ENCODE results near the gene SLC23A2. TPM values are rescaled to one million over a fixed set of nuclear protein-coding genes. Genes with fewer than 3 reads are reported as not detected.
"Not testable (repeated sequence)": the region's sequence is repeated elsewhere in the genome, so short reads cannot be mapped to it uniquely, and the experiment has no call there.

The SLC23A2 gene
- total RNA-seq, 2 experiments from 2014 or later: 18.6 to 20.3 TPM

- ATAC-seq (ENCODE audit: low read depth): no peak
- POLR2A ChIA-PET: no interaction called here
- H3K27me3 Mint-ChIP-seq: no peaks in the 10 kb centered on the region
- H3K4me1 Mint-ChIP-seq: peaks cover 11% of the 10 kb centered on the region
- H3K9me3 Mint-ChIP-seq: no peaks in the 10 kb centered on the region
- H3K27ac Mint-ChIP-seq: peak overlapping the region; percentile 15
- DNase-seq: no peak
- H3K4me3 Mint-ChIP-seq: no peak overlapping the region
- H3K36me3 Mint-ChIP-seq: peaks cover 26% of the 10 kb centered on the region
These were observed 71.5 kb downstream of the SLC23A2 start for GRCh38 chr20:4929686-4930397.

- no peaks in the 10 kb centered on the region for H3K9me3 Mint-ChIP-seq
- no peak for DNase-seq
- no peak overlapping the region for H3K27ac Mint-ChIP-seq
- ATAC-seq (ENCODE audit: low read depth): no peak
- no peak overlapping the region for H3K4me3 Mint-ChIP-seq
- no peaks in the 10 kb centered on the region for H3K27me3 Mint-ChIP-seq
- POLR2A ChIA-PET: no interaction called here
- peaks cover 11% of the 10 kb centered on the region for H3K4me1 Mint-ChIP-seq
- H3K36me3 Mint-ChIP-seq: peaks cover 24% of the 10 kb centered on the region
These were observed 74.7 kb downstream of the SLC23A2 start for GRCh38 chr20:4926531-4927156.

- no peak for ATAC-seq (ENCODE audit: low read depth)
- Mint-ChIP-seq H3K27ac (no peak overlapping the region), H3K36me3 (peaks cover 20% of the 10 kb centered on the region), H3K4me3 (no peak overlapping the region), H3K4me1 (peaks cover 11% of the 10 kb centered on the region), H3K27me3 (no peaks in the 10 kb centered on the region), H3K9me3 (no peaks in the 10 kb centered on the region)
- POLR2A ChIA-PET: no interaction called here
- DNase-seq: no peak
These were observed 75.3 kb downstream of the SLC23A2 start for GRCh38 chr20:4925842-4926530.

GRCh38 chr20:4924446-4924845 lies 76.9 kb downstream of the SLC23A2 start:
- Mint-ChIP-seq H3K27me3 (no peaks in the 10 kb centered on the region), H3K4me1 (peaks cover 12% of the 10 kb centered on the region), H3K4me3 (no peak overlapping the region), H3K36me3 (peaks cover 15% of the 10 kb centered on the region), H3K9me3 (no peaks in the 10 kb centered on the region), H3K27ac (no peak overlapping the region)
- DNase-seq (no peak), ATAC-seq (ENCODE audit: low read depth) (no peak)
- POLR2A ChIA-PET: no interaction called here

DNA sequence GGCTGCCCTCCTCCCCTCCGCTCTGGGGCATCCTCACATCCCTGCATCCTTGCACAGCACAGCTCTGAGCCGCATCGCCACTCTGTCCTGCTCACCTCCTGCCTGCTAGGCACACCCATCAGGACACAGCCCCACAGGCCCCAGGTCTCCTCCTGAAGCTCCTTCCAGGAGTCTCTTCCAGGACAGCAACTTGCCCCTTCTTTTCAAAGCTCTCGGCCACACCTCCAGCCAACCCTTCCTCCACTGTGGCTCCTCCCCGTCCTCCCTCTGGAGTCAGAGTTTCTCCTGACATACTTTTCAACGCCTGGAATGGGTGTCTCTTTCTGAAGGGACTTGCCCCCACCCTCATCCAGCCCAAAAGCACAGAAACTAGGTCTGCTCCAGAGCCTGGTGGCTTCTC lies 77.3 kb downstream of the SLC23A2 start:
- no peak overlapping the region for H3K4me3 Mint-ChIP-seq
- ATAC-seq (ENCODE audit: low read depth) (no peak), DNase-seq (no peak)
- H3K27ac Mint-ChIP-seq: no peak overlapping the region
- peaks cover 12% of the 10 kb centered on the region for H3K4me1 Mint-ChIP-seq
- H3K36me3 Mint-ChIP-seq: peaks cover 15% of the 10 kb centered on the region
- POLR2A ChIA-PET: no interaction called here
- no peaks in the 10 kb centered on the region for H3K27me3 Mint-ChIP-seq
- H3K9me3 Mint-ChIP-seq: no peaks in the 10 kb centered on the region

- Mint-ChIP-seq H3K27me3 (no peaks in the 10 kb centered on the region), H3K27ac (peak overlapping the region; percentile 31), H3K36me3 (peaks cover 10% of the 10 kb centered on the region), H3K4me1 (peaks cover 9% of the 10 kb centered on the region), H3K4me3 (no peak overlapping the region), H3K9me3 (no peaks in the 10 kb centered on the region)
- DNase-seq (no peak), ATAC-seq (ENCODE audit: low read depth) (no peak)
- POLR2A ChIA-PET: no interaction called here
These were observed 79.1 kb downstream of the SLC23A2 start for GRCh38 chr20:4922186-4922585.

GRCh38 chr20:4921271-4921670 lies 80.0 kb downstream of the SLC23A2 start:
- DNase-seq; H3K27me3 Mint-ChIP-seq; POLR2A ChIA-PET; H3K36me3 Mint-ChIP-seq; H3K4me1 Mint-ChIP-seq; H3K4me3 Mint-ChIP-seq; H3K9me3 Mint-ChIP-seq; H3K27ac Mint-ChIP-seq; ATAC-seq (ENCODE audit: low read depth): not testable (repeated sequence)

DNA sequence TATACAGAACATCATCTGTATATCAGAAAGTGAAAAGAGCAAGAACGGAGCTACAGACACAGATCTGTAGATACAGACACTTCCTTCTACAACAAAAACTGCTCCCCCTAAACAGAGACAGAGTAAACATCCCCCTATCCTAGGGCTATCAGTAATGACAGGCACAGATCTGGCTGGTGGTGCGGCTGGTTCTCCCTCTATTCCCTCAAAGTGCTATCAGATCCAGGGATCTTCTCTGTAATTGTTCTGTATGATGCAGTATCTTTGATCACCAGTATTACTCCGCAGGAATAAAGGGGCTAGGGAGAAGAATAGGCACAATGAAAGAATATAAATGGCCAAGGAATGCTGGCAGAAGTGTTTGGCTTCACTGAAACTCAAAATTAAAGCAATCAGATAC lies 80.7 kb downstream of the SLC23A2 start:
- H3K4me1 Mint-ChIP-seq: peaks cover 3% of the 10 kb centered on the region
- no peak for ATAC-seq (ENCODE audit: low read depth)
- DNase-seq: no peak
- no peaks in the 10 kb centered on the region for H3K9me3 Mint-ChIP-seq
- no peak overlapping the region for H3K27ac Mint-ChIP-seq
- H3K4me3 Mint-ChIP-seq: no peak overlapping the region
- POLR2A ChIA-PET: no interaction called here
- H3K27me3 Mint-ChIP-seq: no peaks in the 10 kb centered on the region
- H3K36me3 Mint-ChIP-seq: peaks cover 5% of the 10 kb centered on the region

GRCh38 chr20:4920131-4920530 lies 81.2 kb downstream of the SLC23A2 start:
- peaks cover 3% of the 10 kb centered on the region for H3K4me1 Mint-ChIP-seq
- no peaks in the 10 kb centered on the region for H3K9me3 Mint-ChIP-seq
- no peaks in the 10 kb centered on the region for H3K27me3 Mint-ChIP-seq
- H3K27ac Mint-ChIP-seq: no peak overlapping the region
- ATAC-seq (ENCODE audit: low read depth): no peak
- no peak for DNase-seq
- POLR2A ChIA-PET: no interaction called here
- no peak overlapping the region for H3K4me3 Mint-ChIP-seq
- peaks cover under 1% of the 10 kb centered on the region for H3K36me3 Mint-ChIP-seq

DNA sequence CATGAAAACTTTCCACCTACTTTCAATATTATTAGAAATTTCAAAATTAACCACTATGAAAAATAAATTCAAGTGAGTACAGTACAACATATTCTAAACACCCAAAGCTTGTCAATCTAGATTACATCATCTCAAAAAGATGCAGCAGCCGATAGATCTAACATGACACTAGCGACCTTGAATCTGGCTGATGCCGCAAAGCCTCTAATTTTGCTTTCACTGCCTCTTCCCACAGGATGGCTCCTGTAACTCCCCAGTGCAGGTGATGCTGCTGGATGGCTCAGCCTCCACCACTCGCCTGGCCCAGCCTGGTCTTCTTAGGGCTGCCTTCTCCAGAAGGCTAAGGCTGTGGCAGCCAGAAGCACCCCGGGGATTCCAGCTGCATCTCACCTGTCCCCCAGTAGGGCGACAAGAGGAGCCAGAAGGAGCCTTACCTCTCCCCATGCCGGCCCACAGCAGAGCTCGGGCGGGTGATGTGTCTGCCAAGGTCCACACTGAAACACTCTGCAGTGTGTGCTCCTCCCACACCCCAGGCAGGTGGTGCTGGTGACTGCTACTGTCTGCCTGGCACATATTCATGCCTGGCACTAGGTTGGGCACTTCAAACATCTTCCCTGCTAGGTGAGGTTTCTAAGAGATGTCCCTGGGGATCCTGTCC lies 82.1 kb downstream of the SLC23A2 start:
- Mint-ChIP-seq H3K27me3 (no peaks in the 10 kb centered on the region), H3K36me3 (no peaks in the 10 kb centered on the region), H3K9me3 (no peaks in the 10 kb centered on the region), H3K4me3 (no peak overlapping the region), H3K27ac (no peak overlapping the region), H3K4me1 (peaks cover 3% of the 10 kb centered on the region)
- POLR2A ChIA-PET: no interaction called here
- no peak for ATAC-seq (ENCODE audit: low read depth)
- no peak for DNase-seq

- Mint-ChIP-seq H3K4me1 (peaks cover 3% of the 10 kb centered on the region), H3K9me3 (no peaks in the 10 kb centered on the region), H3K27ac (no peak overlapping the region), H3K27me3 (no peaks in the 10 kb centered on the region), H3K4me3 (no peak overlapping the region), H3K36me3 (no peaks in the 10 kb centered on the region)
- ATAC-seq (ENCODE audit: low read depth) (no peak), DNase-seq (no peak)
- POLR2A ChIA-PET: no interaction called here
These were observed 82.8 kb downstream of the SLC23A2 start for GRCh38 chr20:4918473-4918872.

DNA sequence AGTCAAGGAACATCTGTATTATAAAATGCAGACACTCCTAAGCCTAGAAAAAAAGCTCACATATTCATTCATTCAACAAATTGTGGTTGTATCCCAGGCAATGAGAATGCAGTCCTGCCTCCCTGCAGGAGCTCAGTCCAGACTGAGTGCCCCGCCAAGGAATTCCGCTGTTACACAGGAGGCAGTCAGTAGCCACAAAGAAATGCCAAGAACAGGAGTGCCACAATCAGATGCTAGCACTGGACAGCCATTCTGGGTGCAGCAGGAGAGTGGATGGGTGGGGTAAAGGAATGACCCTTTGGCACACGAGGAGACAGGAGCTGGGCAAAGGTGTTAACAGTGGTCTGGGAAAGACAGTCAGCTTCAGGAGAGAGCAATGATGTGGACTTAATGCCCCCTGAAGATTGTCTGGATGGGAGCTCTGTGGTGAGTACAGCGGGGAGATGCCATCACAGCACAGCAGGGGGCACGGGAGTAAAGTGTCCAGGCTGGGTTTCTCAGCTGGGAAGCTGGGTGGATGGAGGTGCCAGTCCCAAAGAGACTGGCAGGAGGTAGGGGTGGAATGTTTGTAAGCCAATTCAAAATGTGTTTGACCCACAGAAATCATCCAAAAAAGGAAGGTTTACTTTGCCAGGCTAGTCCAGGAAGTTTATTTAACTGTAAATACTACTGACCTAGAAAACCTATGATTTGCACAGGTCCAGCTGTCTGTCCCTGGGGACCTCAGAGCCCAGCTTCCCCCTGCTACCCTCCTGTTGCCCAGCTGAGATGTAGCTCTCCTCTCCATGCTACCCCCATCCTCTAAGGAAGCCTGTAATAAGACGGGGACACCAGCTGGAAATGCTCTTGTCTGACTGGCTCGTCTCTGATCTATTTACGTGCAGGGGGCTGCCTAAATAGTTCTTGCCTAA lies 84.1 kb downstream of the SLC23A2 start:
- Mint-ChIP-seq H3K4me3 (no peak overlapping the region), H3K27me3 (no peaks in the 10 kb centered on the region), H3K36me3 (peaks cover 1% of the 10 kb centered on the region), H3K9me3 (peaks cover under 1% of the 10 kb centered on the region), H3K27ac (peak overlapping the region; percentile 17), H3K4me1 (peaks cover 14% of the 10 kb centered on the region)
- POLR2A ChIA-PET: no interaction called here
- no peak for ATAC-seq (ENCODE audit: low read depth)
- no peak for DNase-seq

DNA sequence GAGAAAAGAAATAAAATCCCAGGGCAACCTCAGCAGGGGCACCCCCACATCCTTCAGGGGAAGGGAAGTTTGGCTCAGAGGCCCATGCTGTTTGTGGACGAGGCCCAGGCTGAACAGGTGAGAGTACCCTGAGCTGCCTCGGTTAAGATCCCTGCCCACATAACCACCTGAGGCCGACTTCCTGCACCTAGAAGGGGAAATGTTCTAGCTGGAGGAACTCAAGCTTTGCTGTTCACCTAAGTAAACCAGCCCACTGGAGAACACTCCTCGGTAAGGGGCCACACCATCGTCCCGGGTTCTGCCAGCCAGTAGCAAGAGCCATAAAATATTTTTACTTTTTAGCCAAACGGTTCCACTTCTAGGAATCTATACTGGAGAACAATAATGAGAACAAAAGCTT lies 88.2 kb downstream of the SLC23A2 start:
- peak; percentile 46 for ATAC-seq (ENCODE audit: low read depth)
- no peak for DNase-seq
- Mint-ChIP-seq H3K4me3 (peak overlapping the region; percentile 19), H3K4me1 (peaks cover 16% of the 10 kb centered on the region), H3K9me3 (peaks cover 1% of the 10 kb centered on the region), H3K27me3 (no peaks in the 10 kb centered on the region), H3K36me3 (peaks cover 7% of the 10 kb centered on the region), H3K27ac (peak overlapping the region; percentile 30)
- POLR2A ChIA-PET: no interaction called here
